WTC11 (cell line): ENCODE data around the gene UCHL5. TPM values are rescaled to one million over a fixed set of nuclear protein-coding genes. Genes with fewer than 3 reads are reported as not detected.

Source experiments
- ATAC-seq: fragments of 200-7000 bp; cut with Tn5 transposase; 2 replicates; pipeline ENCODE4 v1.10.0; 2021; ENCODE audit warnings: mild to moderate bottlenecking, moderate library complexity
- CTCF ChIA-PET: fragments of 300-600 bp; sonication (Branson Sonifier 250); formaldehyde crosslinking; loops from one replicate; lab custom pipeline; 2021; ENCODE audit warnings: antibody characterized with exemption; lab: Charles Lee
- POLR2A ChIA-PET: fragments of 350-600 bp; sonication (Branson Sonifier 250); formaldehyde crosslinking; loops from one replicate; lab custom pipeline; 2021; ENCODE audit warnings: antibody characterized with exemption; lab: Charles Lee
- DNase-seq: peaks from one replicate; pipeline ENCODE4 v3.0.0; 2021; ENCODE audit warnings: low spot score
- H3K27ac Mint-ChIP-seq: 2 replicates; pipeline ENCODE4 v1.8.0; 2021; ENCODE audit warnings: mixed read lengths
- H3K27me3 Mint-ChIP-seq: 2 replicates; pipeline ENCODE4 v1.8.0; 2021; ENCODE audit warnings: low read depth, mild to moderate bottlenecking, moderate library complexity, mixed read lengths
- H3K36me3 Mint-ChIP-seq: 2 replicates; pipeline ENCODE4 v1.8.0; 2021; ENCODE audit warnings: mixed read lengths
- H3K4me1 Mint-ChIP-seq: 2 replicates; pipeline ENCODE4 v1.8.0; 2022; ENCODE audit warnings: mixed read lengths
- H3K4me3 Mint-ChIP-seq: 2 replicates; pipeline ENCODE4 v1.8.0; 2021; ENCODE audit warnings: mild to moderate bottlenecking, moderate library complexity, mixed read lengths
- H3K9me3 Mint-ChIP-seq: 2 replicates; pipeline ENCODE4 v1.8.0; 2021; ENCODE audit warnings: mixed read lengths
- ATF3 ChIP-seq: sonication (generic); formaldehyde crosslinking; conservative IDR thresholded peaks from 2 replicates; pipeline ENCODE4 v1.8.1; 2022; ENCODE audit warnings: mild to moderate bottlenecking, missing genetic modification reagents
- CREB1 ChIP-seq: sonication (generic); formaldehyde crosslinking; IDR thresholded peaks from 2 replicates; pipeline ENCODE4 v1.8.0; 2023; ENCODE audit warnings: mild to moderate bottlenecking, missing genetic modification reagents
- ELF4 ChIP-seq: sonication (generic); formaldehyde crosslinking; IDR thresholded peaks from 2 replicates; pipeline ENCODE4 v1.8.1; 2022; ENCODE audit warnings: low read depth, mild to moderate bottlenecking, moderate library complexity, missing genetic modification reagents
- ERG ChIP-seq: fragments of 250-450 bp; sonication (Bioruptor Pico); IDR thresholded peaks from 2 replicates; pipeline ENCODE4 v1.8.0; 2021; ENCODE audit warnings: mild to moderate bottlenecking
- FOXJ3 ChIP-seq: sonication (generic); formaldehyde crosslinking; IDR thresholded peaks from 2 replicates; pipeline ENCODE4 v1.9.0; 2021; ENCODE audit warnings: missing genetic modification reagents, mild to moderate bottlenecking, borderline replicate concordance
- FOXK1 ChIP-seq: sonication (generic); formaldehyde crosslinking; IDR thresholded peaks from 2 replicates; pipeline ENCODE4 v1.8.0; 2022; ENCODE audit warnings: mild to moderate bottlenecking, moderate library complexity, missing genetic modification reagents
- GTF2I ChIP-seq: fragments of 250-450 bp; sonication (Bioruptor Pico); conservative IDR thresholded peaks from 2 replicates; pipeline ENCODE4 v1.4.0; 2021; ENCODE audit warnings: mild to moderate bottlenecking
- HMGA2 ChIP-seq: fragments of 250-450 bp; sonication (Bioruptor Pico); IDR thresholded peaks from 2 replicates; pipeline ENCODE4 v1.4.0; 2021; ENCODE audit warnings: mild to moderate bottlenecking, moderate library complexity
- MXD4 ChIP-seq: fragments of 250-450 bp; sonication (Bioruptor Pico); IDR thresholded peaks from 2 replicates; pipeline ENCODE4 v1.8.0; 2021; ENCODE audit warnings: mild to moderate bottlenecking, moderate library complexity, borderline replicate concordance
- NFATC4 ChIP-seq: fragments of 250-450 bp; sonication (Bioruptor Pico); IDR thresholded peaks from 2 replicates; pipeline ENCODE4 v1.9.0; 2021; ENCODE audit warnings: mild to moderate bottlenecking
- NFYB ChIP-seq: sonication (generic); formaldehyde crosslinking; conservative IDR thresholded peaks from 2 replicates; pipeline ENCODE4 v1.8.0; 2022; ENCODE audit warnings: low read depth, missing genetic modification reagents
- SMAD3 ChIP-seq: sonication (generic); formaldehyde crosslinking; IDR thresholded peaks from 2 replicates; pipeline ENCODE4 v1.8.0; 2022; ENCODE audit warnings: missing genetic modification reagents, mild to moderate bottlenecking, borderline replicate concordance
- SOX15 ChIP-seq: fragments of 250-450 bp; sonication (Bioruptor Pico); IDR thresholded peaks from 2 replicates; pipeline ENCODE4 v1.9.0; 2021; ENCODE audit warnings: mild to moderate bottlenecking
- ZMAT4 ChIP-seq: fragments of 250-450 bp; sonication (Bioruptor Pico); IDR thresholded peaks from 2 replicates; pipeline ENCODE4 v1.9.0; 2021; ENCODE audit warnings: mild to moderate bottlenecking
- ZNF232 ChIP-seq: sonication (generic); formaldehyde crosslinking; IDR thresholded peaks from 2 replicates; pipeline ENCODE4 v1.8.0; 2022; ENCODE audit warnings: mild to moderate bottlenecking, missing genetic modification reagents
- ZNF423 ChIP-seq: fragments of 250-450 bp; sonication (Bioruptor Pico); IDR thresholded peaks from 2 replicates; pipeline ENCODE4 v2.1.2; 2022; ENCODE audit warnings: mild to moderate bottlenecking, moderate library complexity
- total RNA-seq: library from RNA; stranded (reverse); gene quantifications from 3 replicates; pipeline ENCODE4 v1.2.3, GENCODE V29; 2021
- TF ChIP-seq, protein P1 (sequence below): sonication (generic); formaldehyde crosslinking; IDR thresholded peaks from 2 replicates; pipeline ENCODE4 v1.8.1; 2023; ENCODE audit warnings: mild to moderate bottlenecking, missing genetic modification reagents, borderline replicate concordance
- TF ChIP-seq, protein P2 (sequence below): fragments of 250-450 bp; sonication (Bioruptor Pico); IDR thresholded peaks from 2 replicates; pipeline ENCODE4 v1.9.0; 2021; ENCODE audit warnings: mild to moderate bottlenecking, borderline replicate concordance
- TF ChIP-seq, protein P3 (sequence below): sonication (generic); formaldehyde crosslinking; IDR thresholded peaks from 2 replicates; pipeline ENCODE4 v1.8.0; 2023; ENCODE audit warnings: missing genetic modification reagents

UCHL5 gene
- total RNA-seq, 1 experiment from 2014 or later, result 41.5 TPM

GRCh38 chr1:193042766-193043691, 16.1 kb downstream of the UCHL5 start:
- Mint-ChIP-seq H3K27me3 (no peaks in the 10 kb centered on the region), H3K4me3 (no peak overlapping the region), H3K9me3 (no peaks in the 10 kb centered on the region), H3K36me3 (peaks cover 13% of the 10 kb centered on the region), H3K27ac (no peak overlapping the region; the same call in 1 of the 2 replicates), H3K4me1 (peaks cover 24% of the 10 kb centered on the region)
- POLR2A ChIA-PET, result no interaction called here
- ATAC-seq, result no peak
- no peak for DNase-seq
- no peak for TF ChIP-seq ZNF423 (CRISPR knock-in tag)
- TF ChIP-seq NFATC4 (CRISPR knock-in tag), result no peak
- no peak for TF ChIP-seq MXD4 (CRISPR knock-in tag)
- TF ChIP-seq, protein P1, sequence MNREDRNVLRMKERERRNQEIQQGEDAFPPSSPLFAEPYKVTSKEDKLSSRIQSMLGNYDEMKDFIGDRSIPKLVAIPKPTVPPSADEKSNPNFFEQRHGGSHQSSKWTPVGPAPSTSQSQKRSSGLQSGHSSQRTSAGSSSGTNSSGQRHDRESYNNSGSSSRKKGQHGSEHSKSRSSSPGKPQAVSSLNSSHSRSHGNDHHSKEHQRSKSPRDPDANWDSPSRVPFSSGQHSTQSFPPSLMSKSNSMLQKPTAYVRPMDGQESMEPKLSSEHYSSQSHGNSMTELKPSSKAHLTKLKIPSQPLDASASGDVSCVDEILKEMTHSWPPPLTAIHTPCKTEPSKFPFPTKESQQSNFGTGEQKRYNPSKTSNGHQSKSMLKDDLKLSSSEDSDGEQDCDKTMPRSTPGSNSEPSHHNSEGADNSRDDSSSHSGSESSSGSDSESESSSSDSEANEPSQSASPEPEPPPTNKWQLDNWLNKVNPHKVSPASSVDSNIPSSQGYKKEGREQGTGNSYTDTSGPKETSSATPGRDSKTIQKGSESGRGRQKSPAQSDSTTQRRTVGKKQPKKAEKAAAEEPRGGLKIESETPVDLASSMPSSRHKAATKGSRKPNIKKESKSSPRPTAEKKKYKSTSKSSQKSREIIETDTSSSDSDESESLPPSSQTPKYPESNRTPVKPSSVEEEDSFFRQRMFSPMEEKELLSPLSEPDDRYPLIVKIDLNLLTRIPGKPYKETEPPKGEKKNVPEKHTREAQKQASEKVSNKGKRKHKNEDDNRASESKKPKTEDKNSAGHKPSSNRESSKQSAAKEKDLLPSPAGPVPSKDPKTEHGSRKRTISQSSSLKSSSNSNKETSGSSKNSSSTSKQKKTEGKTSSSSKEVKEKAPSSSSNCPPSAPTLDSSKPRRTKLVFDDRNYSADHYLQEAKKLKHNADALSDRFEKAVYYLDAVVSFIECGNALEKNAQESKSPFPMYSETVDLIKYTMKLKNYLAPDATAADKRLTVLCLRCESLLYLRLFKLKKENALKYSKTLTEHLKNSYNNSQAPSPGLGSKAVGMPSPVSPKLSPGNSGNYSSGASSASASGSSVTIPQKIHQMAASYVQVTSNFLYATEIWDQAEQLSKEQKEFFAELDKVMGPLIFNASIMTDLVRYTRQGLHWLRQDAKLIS (CRISPR knock-in tag), result no peak
- no peak for TF ChIP-seq NFYB (CRISPR knock-in tag)
- no peak for TF ChIP-seq HMGA2 (CRISPR knock-in tag)
- no peak for TF ChIP-seq ELF4
- no peak for TF ChIP-seq ZMAT4 (CRISPR knock-in tag)
- no peak for TF ChIP-seq FOXJ3 (CRISPR knock-in tag)
- no peak for TF ChIP-seq ERG (CRISPR knock-in tag)
- no peak for TF ChIP-seq FOXK1
- TF ChIP-seq, protein P2, sequence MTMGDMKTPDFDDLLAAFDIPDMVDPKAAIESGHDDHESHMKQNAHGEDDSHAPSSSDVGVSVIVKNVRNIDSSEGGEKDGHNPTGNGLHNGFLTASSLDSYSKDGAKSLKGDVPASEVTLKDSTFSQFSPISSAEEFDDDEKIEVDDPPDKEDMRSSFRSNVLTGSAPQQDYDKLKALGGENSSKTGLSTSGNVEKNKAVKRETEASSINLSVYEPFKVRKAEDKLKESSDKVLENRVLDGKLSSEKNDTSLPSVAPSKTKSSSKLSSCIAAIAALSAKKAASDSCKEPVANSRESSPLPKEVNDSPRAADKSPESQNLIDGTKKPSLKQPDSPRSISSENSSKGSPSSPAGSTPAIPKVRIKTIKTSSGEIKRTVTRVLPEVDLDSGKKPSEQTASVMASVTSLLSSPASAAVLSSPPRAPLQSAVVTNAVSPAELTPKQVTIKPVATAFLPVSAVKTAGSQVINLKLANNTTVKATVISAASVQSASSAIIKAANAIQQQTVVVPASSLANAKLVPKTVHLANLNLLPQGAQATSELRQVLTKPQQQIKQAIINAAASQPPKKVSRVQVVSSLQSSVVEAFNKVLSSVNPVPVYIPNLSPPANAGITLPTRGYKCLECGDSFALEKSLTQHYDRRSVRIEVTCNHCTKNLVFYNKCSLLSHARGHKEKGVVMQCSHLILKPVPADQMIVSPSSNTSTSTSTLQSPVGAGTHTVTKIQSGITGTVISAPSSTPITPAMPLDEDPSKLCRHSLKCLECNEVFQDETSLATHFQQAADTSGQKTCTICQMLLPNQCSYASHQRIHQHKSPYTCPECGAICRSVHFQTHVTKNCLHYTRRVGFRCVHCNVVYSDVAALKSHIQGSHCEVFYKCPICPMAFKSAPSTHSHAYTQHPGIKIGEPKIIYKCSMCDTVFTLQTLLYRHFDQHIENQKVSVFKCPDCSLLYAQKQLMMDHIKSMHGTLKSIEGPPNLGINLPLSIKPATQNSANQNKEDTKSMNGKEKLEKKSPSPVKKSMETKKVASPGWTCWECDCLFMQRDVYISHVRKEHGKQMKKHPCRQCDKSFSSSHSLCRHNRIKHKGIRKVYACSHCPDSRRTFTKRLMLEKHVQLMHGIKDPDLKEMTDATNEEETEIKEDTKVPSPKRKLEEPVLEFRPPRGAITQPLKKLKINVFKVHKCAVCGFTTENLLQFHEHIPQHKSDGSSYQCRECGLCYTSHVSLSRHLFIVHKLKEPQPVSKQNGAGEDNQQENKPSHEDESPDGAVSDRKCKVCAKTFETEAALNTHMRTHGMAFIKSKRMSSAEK, result no peak
- no peak for TF ChIP-seq ATF3 (CRISPR knock-in tag)
- no peak for TF ChIP-seq SOX15
- TF ChIP-seq CREB1 (CRISPR knock-in tag), result no peak
- TF ChIP-seq SMAD3 (CRISPR knock-in tag), result no peak
- TF ChIP-seq, protein P3, sequence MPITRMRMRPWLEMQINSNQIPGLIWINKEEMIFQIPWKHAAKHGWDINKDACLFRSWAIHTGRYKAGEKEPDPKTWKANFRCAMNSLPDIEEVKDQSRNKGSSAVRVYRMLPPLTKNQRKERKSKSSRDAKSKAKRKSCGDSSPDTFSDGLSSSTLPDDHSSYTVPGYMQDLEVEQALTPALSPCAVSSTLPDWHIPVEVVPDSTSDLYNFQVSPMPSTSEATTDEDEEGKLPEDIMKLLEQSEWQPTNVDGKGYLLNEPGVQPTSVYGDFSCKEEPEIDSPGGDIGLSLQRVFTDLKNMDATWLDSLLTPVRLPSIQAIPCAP (CRISPR knock-in tag), result no peak
- no peak for TF ChIP-seq ZNF232 (CRISPR knock-in tag)
- no peak for TF ChIP-seq GTF2I (CRISPR knock-in tag)
- CTCF ChIA-PET, result no interaction called here
